SK-N-SH (cell line): Measurements from ENCODE around the gene CTU1.

Experiments
- CHD2 ChIP-seq: fragments of 150-350 bp; IDR thresholded peaks from 2 replicates; pipeline ENCODE4 v1.6.1; 2018; ENCODE audit warnings: low read length; ENCODE audit not compliant: partially characterized antibody
- EP300 ChIP-seq, 2 experiments: IDR thresholded peaks; 2 replicates each; pipeline versions ENCODE4 v1.4.0 to v1.6.1; 2012; ENCODE audit warnings: borderline replicate concordance in 1 of 2, low read depth in 1 of 2, low read length in 1 of 2
- FOXM1 ChIP-seq: IDR thresholded peaks from 2 replicates; pipeline ENCODE4 v1.4.0; 2012; ENCODE audit warnings: low read depth, mild to moderate bottlenecking
- JUND ChIP-seq: IDR thresholded peaks from 2 replicates; pipeline ENCODE4 v1.4.0; 2012
- MAX ChIP-seq: IDR thresholded peaks from 2 replicates; pipeline ENCODE4 v1.4.0; 2012; ENCODE audit warnings: low read depth
- MXI1 ChIP-seq: IDR thresholded peaks from 2 replicates; pipeline ENCODE4 v1.6.1; 2012; ENCODE audit warnings: mild to moderate bottlenecking, low read depth, low read length, improper control_type of control experiment
- NFIC ChIP-seq: IDR thresholded peaks from 2 replicates; pipeline ENCODE4 v1.4.0; 2012; ENCODE audit warnings: borderline replicate concordance
- POLR2AphosphoS5 ChIP-seq: IDR thresholded peaks from 2 replicates; pipeline ENCODE4 v1.6.1; 2012; ENCODE audit warnings: low read depth, low read length
- RAD21 ChIP-seq: IDR thresholded peaks from 2 replicates; pipeline ENCODE4 v1.6.1; 2012; ENCODE audit warnings: mild to moderate bottlenecking, low read length
- RFX5 ChIP-seq: IDR thresholded peaks from 2 replicates; pipeline ENCODE4 v1.6.1; 2012; ENCODE audit warnings: mild to moderate bottlenecking, improper control_type of control experiment, low read length
- TCF12 ChIP-seq: IDR thresholded peaks from 2 replicates; pipeline ENCODE4 v1.4.0; 2012
- TEAD4 ChIP-seq: IDR thresholded peaks from 2 replicates; pipeline ENCODE4 v1.4.0; 2012; ENCODE audit warnings: mild to moderate bottlenecking, borderline replicate concordance; ENCODE audit not compliant: insufficient read depth
- TF ChIP-seq, protein P1 (sequence below): fragments of 150-350 bp; IDR thresholded peaks from 2 replicates; pipeline ENCODE4 v1.6.1; 2016; ENCODE audit warnings: mild to moderate bottlenecking, low read depth, low read length
- TF ChIP-seq, protein P2 (sequence below): fragments of 200-600 bp; sonication (generic); IDR thresholded peaks from 2 replicates; pipeline ENCODE4 v1.6.1; 2017; ENCODE audit warnings: antibody characterized with exemption, mild to moderate bottlenecking, moderate library complexity

- no peak for TF ChIP-seq FOXM1
- TF ChIP-seq RAD21, result no peak
- TF ChIP-seq, protein P1, sequence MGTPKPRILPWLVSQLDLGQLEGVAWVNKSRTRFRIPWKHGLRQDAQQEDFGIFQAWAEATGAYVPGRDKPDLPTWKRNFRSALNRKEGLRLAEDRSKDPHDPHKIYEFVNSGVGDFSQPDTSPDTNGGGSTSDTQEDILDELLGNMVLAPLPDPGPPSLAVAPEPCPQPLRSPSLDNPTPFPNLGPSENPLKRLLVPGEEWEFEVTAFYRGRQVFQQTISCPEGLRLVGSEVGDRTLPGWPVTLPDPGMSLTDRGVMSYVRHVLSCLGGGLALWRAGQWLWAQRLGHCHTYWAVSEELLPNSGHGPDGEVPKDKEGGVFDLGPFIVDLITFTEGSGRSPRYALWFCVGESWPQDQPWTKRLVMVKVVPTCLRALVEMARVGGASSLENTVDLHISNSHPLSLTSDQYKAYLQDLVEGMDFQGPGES, result no peak
- TF ChIP-seq, protein P2, sequence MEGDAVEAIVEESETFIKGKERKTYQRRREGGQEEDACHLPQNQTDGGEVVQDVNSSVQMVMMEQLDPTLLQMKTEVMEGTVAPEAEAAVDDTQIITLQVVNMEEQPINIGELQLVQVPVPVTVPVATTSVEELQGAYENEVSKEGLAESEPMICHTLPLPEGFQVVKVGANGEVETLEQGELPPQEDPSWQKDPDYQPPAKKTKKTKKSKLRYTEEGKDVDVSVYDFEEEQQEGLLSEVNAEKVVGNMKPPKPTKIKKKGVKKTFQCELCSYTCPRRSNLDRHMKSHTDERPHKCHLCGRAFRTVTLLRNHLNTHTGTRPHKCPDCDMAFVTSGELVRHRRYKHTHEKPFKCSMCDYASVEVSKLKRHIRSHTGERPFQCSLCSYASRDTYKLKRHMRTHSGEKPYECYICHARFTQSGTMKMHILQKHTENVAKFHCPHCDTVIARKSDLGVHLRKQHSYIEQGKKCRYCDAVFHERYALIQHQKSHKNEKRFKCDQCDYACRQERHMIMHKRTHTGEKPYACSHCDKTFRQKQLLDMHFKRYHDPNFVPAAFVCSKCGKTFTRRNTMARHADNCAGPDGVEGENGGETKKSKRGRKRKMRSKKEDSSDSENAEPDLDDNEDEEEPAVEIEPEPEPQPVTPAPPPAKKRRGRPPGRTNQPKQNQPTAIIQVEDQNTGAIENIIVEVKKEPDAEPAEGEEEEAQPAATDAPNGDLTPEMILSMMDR, result no peak
- TF ChIP-seq POLR2AphosphoS5, result no peak
- no peak for TF ChIP-seq CHD2
- no peak for TF ChIP-seq TCF12
- TF ChIP-seq RFX5, result no peak
- no peak for TF ChIP-seq MXI1
- no peak for TF ChIP-seq TEAD4
- no peak for TF ChIP-seq MAX
- no peak for TF ChIP-seq NFIC
- TF ChIP-seq JUND, result no peak
- TF ChIP-seq EP300 (IDR thresholded peaks at IDR 0.05; ENCODE audit: borderline replicate concordance in 1 of 2, low read depth in 1 of 2, low read length in 1 of 2), result no peak
Observed at GRCh38 chr19:51140441-51140840, 32.2 kb upstream of the CTU1 start.
